ENCODE data around the gene ARHGAP25.

ARHGAP25 gene

GRCh38 chr2:68829749-68830148 lies 95.1 kb downstream of the ARHGAP25 start:
- DNase-seq (ENCODE audit: low read depth in 2 of 2): no peak

DNA sequence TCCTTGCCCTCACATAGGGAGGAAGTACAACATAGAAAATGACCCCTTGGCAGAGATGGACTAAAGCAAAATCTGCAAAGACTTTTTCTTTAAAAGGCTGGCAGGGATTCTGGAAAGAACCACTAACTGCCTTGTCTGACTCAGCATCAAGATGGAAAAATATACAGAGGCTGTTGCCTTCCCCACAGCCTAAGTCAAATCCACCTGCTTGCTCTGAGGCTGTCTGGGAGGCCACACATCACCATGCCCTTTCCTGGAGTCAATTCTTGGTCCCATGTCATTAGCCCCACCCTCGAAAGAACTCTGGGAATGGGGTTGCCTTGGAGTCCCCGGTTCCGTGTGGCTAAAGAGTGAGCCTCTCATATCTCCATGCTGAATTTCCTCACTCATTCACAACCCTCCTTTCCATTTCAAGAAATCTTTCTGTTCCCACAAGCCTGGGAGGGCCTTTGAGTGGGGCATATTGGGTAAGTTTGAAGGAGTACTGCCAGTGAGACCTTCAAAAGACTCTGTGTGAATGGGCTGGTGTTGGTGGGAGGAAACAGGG lies 97.1 kb downstream of the ARHGAP25 start:
- no peak for DNase-seq (ENCODE audit: low read depth in 2 of 2)

GRCh38 chr2:68832233-68832869 lies 97.7 kb downstream of the ARHGAP25 start:
- peak; percentile 26 to 45 for DNase-seq (ENCODE audit: low read depth in 2 of 2)

GRCh38 chr2:68833162-68833561 lies 98.6 kb downstream of the ARHGAP25 start:
- DNase-seq (ENCODE audit: low read depth in 2 of 2): no peak

GRCh38 chr2:68834737-68835376 lies 100.2 kb downstream of the ARHGAP25 start:
- DNase-seq (ENCODE audit: low read depth in 2 of 2): no peak

GRCh38 chr2:68835621-68836020 lies 101.0 kb downstream of the ARHGAP25 start:
- DNase-seq (ENCODE audit: low read depth in 2 of 2): no peak

GRCh38 chr2:68837164-68837860 lies 102.7 kb downstream of the ARHGAP25 start:
- DNase-seq (ENCODE audit: low read depth in 2 of 2): peak; percentile 29 to 55

DNA sequence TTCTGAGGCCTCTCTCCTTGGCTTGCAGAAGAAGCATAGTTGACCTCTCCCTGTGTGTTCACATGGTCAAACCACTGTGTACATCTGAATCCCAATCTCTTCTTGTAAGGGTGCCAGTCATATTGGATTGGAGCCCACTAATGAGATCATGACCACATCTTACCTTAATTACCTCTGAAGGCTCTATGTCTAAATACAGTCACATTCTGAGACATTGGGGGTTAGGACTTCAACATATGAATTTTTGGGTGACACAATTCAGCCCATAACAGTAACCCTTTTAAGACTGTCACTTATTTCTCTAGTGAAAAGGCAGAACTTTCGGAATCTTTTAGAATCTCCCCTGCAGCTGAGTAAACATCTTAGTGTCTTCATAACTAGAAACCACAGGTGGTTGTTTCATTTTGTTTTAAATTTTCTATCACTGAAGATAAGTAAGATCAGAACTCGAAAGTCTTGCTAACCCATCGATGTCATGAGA lies 103.3 kb downstream of the ARHGAP25 start:
- DNase-seq (ENCODE audit: low read depth in 2 of 2): no peak

DNA sequence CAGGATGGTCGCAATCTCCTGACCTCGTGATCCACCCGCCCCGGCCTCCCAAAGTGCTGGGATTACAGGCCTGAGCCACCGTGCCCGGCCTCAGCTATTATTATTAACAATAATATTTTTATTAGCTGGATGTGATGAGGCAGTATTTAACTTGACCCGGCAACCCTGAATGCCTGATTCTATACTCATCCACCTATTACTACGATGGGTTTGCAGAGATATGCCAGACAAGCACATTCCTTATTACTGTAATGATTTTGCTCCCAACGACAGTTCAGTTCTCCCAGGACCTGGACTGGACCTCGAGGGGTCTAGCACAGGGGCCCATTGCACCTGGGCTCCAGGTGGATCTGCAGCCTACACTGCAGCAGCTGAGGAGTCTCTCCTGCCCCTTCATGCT lies 104.0 kb downstream of the ARHGAP25 start:
- DNase-seq (ENCODE audit: low read depth in 2 of 2): no peak

DNA sequence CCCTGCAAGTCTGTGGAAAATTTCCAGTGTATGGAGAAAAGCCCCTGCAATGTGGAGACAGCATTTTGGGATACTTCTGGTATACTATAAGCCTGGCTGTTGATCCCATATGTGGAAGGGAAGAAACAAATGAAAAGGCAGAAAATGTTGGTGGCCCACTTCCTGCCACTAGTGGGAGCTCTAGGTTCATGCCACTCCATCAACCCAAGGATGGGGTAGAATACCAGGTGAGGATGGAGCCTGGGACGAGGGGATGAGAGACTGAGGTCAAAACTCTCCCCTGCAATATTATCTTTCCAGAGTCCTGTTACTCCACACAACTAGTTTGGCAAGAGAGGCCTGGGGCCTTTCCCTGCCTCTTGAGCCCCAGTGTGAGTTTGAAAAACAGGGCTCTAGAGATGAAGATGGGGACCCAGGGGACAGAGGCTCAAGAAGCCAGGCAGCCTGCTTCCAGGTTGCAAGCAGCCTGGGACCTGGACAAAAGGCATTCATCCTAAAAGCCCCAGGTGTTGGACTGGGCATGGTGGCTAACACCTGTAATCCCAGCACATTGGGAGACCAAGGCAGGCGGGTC lies 104.7 kb downstream of the ARHGAP25 start:
- no peak for DNase-seq (ENCODE audit: low read depth in 2 of 2)

- no peak for DNase-seq (ENCODE audit: low read depth in 2 of 2)
Measured at GRCh38 chr2:68845043-68845442, 110.4 kb downstream of the ARHGAP25 start.

DNA sequence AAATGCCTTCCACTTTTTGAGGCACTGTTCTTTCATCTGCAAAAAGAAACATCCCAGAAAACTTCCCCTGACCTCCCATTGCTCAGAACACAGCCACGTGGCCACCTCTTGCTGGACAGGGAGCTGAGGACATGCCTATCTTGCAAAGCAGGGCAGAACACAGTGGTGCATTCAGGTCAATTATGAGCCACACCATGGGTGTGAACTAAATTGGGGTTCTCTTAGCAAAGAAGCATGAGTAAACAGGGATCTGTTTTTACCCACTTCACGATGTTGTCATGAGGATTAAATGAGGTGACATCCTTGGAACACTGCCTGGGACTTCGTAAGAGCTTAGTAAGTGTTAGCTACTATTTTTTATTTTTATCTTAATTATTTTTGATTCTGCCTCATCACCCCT lies 111.5 kb downstream of the ARHGAP25 start:
- no peak for DNase-seq (ENCODE audit: low read depth in 2 of 2)

DNA sequence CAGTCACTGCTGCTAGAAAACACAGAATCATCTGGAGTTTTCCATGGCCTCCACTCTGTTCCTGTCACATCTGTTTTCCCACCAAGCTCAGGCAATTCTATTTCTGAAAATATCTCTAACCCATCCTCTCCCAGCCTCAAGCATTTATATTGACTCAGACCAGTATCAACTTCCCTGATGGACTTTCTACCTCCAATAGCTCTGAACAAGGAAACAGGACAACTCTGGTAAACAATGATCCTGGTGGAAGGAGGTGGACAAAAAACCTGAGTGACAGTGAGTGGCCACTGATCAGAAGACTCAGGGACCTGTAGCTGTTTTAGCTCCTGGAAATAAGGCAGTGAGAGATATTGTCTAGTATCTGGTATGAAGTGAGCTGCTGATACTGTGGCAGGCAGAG lies 113.1 kb downstream of the ARHGAP25 start:
- no peak for DNase-seq (ENCODE audit: low read depth in 2 of 2)

GRCh38 chr2:68849579-68850030 lies 115.0 kb downstream of the ARHGAP25 start:
- DNase-seq (ENCODE audit: low read depth in 2 of 2): no peak

GRCh38 chr2:68850524-68850923 lies 115.9 kb downstream of the ARHGAP25 start:
- no peak for DNase-seq (ENCODE audit: low read depth in 2 of 2)

GRCh38 chr2:68853035-68853434 lies 118.4 kb downstream of the ARHGAP25 start:
- DNase-seq (ENCODE audit: low read depth in 2 of 2): no peak

DNA sequence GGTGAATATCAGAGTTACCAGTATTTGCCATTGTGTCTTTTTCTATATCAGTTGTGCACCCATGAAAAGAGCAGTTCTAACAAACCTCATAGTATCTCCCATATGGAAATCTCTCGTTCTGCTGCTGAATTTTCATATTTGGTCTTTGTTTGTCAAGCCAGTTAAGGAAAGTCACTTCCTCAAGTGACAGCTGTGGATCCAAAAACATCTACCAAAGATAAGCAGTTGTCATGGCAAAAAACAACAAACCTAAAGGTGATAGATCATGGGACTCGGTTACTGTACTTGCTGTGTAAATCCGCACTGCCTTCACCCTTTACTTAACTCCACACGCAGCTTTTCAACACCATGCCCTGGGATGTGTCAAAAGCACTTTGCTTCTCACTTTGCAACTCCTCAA lies 119.3 kb downstream of the ARHGAP25 start:
- DNase-seq (ENCODE audit: low read depth in 2 of 2): no peak

DNA sequence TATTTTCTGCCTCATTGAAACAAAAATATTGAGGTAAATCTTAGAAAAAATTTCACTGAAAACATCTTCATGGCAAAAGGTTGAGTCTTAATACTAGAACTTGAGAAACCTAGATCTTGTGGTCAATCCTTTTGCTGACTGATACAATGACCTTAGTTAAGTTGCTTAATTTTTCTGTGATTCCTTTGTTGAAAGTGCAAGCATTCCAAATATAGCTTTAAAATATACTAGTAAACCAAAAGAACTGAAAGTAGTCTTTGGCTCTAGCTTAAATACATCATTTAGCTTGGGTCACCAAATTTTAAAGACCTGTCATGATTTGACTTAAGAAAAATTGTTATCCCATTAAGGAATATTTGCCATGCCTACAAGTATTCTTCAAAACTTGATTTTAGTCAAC lies 119.9 kb downstream of the ARHGAP25 start:
- no peak for DNase-seq (ENCODE audit: low read depth in 2 of 2)

GRCh38 chr2:68855550-68855949 lies 120.9 kb downstream of the ARHGAP25 start:
- no peak for DNase-seq (ENCODE audit: low read depth in 2 of 2)

GRCh38 chr2:68857202-68857845 lies 122.7 kb downstream of the ARHGAP25 start:
- DNase-seq (ENCODE audit: low read depth in 2 of 2): no peak

DNA sequence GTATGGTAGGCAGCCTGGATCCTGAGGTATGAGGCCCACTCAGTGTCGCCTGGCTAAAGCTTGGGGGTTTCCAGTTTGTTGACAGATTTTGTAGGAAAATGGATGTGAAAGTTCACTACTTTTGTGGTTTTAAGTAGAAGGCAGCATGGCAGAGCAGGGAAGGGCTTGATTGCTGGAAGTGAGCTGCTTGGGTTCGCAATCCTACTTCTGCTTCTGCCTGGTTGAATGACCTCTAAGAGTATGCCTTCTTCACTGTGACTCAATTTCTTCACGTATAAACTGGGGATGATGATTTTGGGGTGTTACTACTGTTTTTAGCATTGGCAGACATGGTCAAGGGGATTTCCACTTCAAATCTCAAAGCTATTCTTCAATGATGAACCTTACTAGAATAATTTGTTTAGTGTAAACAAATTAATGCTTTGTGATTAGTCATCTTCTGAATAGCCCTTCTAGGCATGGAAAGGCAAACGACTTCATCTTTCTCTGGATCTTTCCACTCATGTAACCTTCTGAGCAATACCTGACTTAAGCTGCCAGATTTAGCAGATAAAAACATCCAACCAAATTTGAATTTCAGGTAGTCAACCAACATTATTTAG lies 123.3 kb downstream of the ARHGAP25 start:
- no peak for DNase-seq (ENCODE audit: low read depth in 2 of 2)

Measured in activated CD8-positive, alpha-beta memory T cell treated with anti-CD3 and anti-CD28 coated beads for 4 hours (primary cell).